NCI-H2196 (cell line): Measurements from ENCODE around the gene MAP3K14.

ENCODE experiments used
- DNase-seq: peaks from one replicate; lab custom pipeline; 2025; ENCODE audit not compliant: unreplicated experiment; lab: John Stamatoyannopoulos, UW

Gene MAP3K14

GRCh38 chr17:45339646-45340605 is 23.1 kb upstream of the MAP3K14 start:
- DNase-seq: no peak

DNA sequence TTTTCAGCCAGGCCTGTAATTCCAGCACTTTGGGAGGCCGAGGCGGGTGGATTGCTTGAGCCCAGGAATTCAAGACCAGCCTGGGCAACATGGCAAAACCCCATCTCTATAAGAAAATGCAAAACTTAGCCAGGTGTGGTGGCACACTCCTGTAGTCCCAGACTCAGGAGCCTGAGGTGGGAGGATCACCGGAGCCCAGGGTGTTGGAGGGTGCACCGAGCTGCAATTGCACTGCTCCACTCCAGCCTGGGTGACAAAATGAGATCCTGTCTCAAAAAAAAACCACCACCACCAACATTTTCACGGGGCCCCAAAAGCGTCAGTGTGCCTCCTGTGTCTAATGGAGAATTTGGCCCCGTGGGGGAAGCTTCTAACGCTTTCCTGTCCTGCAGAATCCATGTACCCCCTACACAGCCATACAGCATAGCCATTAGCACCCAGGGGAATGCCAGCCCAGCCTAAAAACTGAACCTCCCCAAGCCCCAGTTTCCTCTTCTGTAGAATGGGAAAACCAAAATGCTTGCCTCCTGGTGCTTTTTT is 22.2 kb upstream of the MAP3K14 start:
- DNase-seq: no peak

GRCh38 chr17:45338023-45338781 is 21.4 kb upstream of the MAP3K14 start:
- no peak for DNase-seq

DNA sequence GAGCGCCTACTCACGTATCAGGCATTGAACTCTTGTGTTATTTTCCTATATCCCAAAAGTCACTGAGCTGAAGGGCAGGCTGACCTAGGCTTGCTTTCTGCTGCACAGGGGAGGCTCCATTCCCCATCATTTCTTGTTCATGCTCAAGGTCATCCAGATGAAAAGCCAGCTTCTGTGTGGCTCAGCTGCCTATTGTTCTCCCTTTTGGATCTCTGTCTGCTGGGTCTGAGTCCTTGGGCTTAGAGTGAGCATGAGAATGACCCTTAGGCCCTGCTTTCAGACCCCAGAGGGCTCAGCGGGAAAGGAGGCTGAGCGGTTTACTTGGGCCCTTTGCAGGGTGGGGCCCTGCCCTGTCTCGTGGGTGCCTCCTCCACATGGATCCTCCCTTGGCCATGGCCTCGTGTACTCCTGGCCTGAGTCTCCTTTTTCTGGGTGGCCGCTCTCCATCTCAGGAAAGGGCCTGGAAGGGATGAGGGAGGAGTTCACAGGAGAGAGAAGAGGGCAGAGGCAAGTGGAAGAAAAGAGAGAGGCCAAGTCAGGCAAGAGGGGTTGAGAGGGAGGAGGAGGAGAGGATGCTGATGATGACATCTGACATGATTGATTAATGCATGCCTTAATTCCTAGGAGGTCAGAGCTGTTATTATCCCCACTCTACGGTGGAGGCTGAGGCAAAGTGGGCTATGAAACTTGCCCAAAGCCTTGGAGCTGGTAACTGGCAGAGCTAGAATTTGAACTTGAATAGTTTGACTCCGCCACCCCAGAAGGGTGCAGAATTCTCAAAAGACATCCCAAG is 19.8 kb upstream of the MAP3K14 start:
- DNase-seq: no peak

DNA sequence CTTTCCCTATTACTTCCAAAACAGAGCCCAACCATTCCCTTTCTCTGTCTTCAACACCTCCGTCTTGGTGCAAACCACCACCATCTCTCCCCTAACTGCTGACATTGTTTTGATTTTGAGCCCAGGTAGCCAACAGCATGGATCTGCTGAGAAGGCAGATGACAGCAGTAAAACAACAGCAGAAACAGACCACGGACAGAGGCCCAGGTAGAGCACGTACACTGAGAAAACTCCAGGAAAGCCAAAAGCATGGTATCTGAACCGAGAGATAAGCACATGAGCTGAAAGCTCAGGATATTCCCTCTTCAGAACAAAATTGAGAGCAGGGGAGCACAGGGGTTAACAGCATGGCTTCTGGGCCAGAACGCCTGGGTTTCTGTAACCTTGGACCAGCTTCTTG is 18.9 kb upstream of the MAP3K14 start:
- DNase-seq: no peak

DNA sequence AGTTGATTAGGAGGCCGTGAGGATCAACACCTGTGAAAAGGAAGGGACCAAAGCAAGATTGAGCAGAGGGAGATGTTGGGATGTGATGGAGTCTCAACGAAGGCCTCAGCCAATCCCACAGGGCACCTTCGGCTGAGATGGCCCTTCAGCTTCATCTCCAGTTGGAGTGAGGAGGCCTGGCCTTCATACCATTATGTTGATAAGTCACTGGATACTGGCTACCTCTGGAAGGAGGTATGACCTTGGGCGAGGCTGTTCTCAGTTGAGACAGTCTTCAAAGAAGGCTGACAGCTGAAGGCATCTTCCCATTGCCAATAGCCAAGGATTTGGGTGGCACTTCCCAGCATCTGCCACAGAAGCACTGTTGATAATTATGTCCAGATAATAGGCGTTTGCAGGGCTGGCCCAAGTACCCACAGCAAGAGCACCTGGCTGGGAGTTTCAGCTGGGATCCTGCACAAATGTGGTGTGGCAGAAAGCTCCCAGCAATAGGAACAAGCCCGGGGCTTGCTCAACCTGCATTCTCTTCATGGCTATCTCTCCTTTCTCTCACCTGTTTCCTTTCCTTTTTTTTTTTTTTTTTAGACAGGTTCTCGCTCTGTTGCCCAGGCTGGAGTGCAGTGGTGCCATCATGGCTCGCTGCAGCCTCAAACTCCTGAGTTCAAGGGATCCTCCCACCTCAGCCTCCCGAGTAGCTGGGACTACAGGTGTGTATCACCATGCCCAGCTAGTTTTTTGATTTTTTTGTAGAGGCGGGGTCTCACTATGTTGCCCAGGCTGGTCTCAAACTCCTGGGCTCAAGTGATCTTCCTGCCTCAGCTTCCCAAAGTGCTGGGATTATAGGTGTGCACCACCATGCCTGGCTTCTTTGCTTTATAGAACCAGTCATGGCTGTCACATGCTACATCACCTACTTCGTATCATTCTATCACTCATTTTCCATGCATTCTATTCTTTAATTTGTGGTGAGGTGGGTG is 18.2 kb upstream of the MAP3K14 start:
- no peak for DNase-seq

- DNase-seq: peak; percentile 59
Observed at GRCh38 chr17:45334231-45334630, 17.4 kb upstream of the MAP3K14 start.

- no peak for DNase-seq
Observed at GRCh38 chr17:45333702-45334092, 16.9 kb upstream of the MAP3K14 start.

GRCh38 chr17:45332989-45333701 is 16.3 kb upstream of the MAP3K14 start:
- no peak for DNase-seq

GRCh38 chr17:45332505-45332904 is 15.7 kb upstream of the MAP3K14 start:
- no peak for DNase-seq

DNA sequence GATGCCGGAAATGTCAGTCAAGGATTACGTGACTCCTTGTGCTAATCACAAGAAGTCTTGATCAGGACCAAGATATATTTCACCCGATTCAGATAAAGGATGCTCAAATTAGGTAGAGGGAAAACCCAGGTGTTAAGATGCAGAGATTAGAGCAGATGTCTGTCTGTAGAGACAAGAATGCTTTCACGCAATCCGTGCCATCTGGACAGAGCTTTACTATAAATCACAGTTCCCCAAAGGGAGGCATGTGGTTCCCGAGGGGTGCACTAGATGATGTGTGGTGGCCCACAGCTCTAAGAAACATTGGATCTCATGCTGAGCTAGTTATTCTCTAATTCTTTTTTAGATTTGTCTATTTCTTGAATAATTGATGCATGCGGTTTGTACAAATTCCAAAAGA is 9.8 kb upstream of the MAP3K14 start:
- DNase-seq: no peak

DNA sequence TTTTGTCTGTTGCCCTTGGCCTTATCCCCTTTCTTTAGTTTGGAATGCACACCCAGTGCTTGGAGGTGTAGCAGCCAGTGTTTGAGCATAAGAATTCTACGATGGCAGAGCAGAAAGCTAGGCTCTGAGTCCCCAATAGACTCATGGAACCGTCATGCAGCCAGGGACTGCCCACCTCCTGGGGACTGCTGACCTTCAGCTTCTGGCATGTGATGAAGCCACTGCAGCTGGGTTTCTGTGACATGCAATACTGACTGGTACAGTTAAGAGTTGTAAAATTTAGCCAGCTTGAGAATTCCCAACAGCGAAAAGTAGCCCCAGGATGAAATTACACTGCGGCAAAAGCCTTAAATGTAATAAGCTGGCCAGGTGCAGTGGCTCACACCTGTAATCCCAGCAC is 9.0 kb upstream of the MAP3K14 start:
- no peak for DNase-seq

DNA sequence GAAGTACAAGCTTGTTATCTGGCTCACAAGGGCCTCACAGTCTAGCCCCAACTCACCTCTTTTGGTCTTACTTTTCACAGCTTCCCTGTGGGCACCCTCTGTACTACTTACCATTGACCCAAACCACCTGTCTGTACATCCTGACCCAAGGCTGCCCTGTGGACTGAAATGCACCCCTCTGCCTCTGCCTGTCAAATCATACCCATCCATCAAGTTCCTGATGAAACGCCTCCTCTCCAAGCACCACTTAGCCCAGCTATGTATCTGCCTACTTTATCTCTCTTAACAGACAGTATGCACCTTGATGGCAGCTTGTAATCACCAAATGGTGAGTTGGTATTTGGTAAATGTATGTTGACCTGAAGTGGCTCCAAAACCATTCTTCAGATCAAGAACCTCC is 7.5 kb upstream of the MAP3K14 start:
- no peak for DNase-seq

GRCh38 chr17:45322168-45322567 is 5.3 kb upstream of the MAP3K14 start:
- no peak for DNase-seq

DNA sequence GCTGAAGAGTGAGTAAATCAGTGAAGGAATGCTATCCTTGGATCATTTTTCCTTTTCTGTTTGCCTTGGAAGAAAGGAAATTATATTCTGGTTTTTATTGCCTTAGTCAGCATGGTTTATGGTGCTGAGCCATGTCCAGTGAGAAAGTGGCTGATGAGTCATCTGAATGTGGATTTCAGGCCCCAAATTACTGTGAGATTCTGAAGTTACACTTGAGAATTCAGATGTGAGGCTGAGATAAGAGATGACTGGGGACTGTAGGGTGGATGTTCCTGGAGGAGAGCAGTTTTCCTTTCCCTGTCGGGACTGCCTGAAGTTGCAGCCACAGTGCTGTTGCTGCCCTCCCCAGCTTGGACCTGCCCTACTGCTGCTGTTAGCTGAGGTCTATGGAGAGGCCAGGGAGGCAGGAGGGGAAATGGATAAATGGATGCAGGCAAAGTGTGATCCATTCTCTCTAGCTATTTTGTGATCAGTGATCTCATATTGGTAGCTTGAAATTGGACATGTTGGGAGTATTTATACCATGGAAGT is 4.2 kb upstream of the MAP3K14 start:
- DNase-seq: peak; percentile 51

DNA sequence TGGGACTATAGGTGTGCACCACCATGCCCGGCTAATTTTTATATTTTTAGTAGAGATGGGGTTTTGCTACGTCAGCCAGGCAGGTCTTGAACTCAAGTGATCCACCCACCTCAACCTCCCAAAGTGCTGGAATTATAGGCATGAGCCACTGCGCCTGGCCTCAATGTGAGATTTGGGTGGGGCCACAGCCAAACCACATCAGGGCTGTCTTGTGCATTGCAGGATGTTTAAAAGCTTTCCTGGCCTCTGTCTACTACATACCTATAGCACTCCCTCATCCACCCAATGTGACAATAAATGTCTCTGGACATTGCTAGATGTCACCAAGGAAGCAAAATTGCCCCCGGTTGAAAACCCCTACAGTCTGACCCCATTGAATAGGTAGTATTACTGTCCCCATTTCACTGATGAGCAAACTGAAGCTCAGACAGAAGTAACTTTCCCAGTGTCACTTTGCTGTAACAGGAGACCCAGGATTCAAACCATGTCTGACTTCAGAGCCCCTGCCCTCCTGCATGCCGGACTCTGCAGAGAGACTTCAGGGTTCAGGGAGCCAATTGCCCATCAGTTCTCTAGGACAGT is 3.6 kb upstream of the MAP3K14 start:
- no peak for DNase-seq

DNA sequence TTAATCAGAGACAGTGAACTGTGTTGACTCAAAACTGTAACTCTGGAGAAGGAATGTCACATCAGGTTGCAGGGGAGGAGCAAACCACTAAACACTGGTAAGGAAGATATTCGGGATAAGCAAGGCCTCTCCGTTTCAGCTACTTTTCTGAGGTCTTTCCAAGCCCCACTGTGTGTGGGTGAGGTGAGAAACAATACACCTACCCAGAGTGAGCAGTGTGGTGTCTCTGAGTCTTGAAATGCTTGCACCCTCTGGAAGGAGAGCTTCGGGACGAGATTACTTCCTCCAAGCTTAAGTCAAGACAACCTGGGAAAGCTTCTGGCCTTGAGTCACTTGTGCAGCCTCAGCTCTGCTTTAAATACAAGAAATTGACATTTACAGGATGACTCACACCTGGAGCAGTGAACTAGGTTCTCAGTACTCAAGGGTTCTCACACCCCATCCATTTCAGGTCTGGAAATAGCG is 2.5 kb upstream of the MAP3K14 start:
- no peak for DNase-seq

DNA sequence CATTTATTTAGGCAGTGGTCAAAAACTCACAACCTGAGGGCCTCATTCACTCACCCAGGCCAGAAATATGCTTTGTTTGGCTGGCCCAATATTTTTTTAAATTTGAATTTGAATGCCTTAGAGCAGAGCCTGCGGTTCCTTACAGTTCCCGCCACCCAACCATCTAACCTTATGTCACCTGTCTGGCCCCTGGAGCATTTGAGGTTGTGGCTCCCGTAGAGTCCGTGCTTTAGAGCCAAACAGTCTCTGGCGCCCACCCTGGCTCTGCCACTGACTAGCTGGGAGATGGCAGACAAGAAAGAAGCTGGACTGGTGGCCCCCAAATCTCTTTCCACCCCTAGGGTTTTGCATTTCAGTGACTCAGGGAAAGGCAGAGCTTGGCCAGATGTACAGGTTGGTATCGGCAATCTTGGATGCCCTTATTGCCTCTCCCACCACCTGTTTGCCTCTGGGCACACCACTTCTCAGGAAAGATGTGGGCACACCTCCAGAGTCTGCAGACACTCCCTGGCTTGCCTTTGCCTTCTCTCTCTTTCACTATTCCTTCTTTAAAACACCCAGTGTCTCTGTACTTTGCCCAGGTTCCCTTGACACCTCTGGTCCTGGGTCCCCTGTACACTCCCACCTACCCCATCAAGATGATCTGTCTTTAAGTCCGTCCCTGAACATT is 1.9 kb upstream of the MAP3K14 start:
- no peak for DNase-seq
